Fibroblast of skin of right quadriceps (primary cell): ENCODE data around the gene CALU.

Experiments used
- DNase-seq: peaks from one replicate; pipeline ENCODE4 v3.0.0-alpha.2; 2013

CALU gene

GRCh38 chr7:128755075-128755818, 16.1 kb downstream of the CALU start:
- no peak for DNase-seq

GRCh38 chr7:128755819-128756476, 16.8 kb downstream of the CALU start:
- peak; percentile 96 for DNase-seq

- peak; percentile 45 for DNase-seq
These were observed 18.0 kb downstream of the CALU start for GRCh38 chr7:128757203-128757602.

- DNase-seq, result no peak
These were observed 19.4 kb downstream of the CALU start for GRCh38 chr7:128758553-128758952.

GRCh38 chr7:128759242-128759641, 20.1 kb downstream of the CALU start:
- no peak for DNase-seq

- DNase-seq, result no peak
These were observed 24.4 kb downstream of the CALU start for GRCh38 chr7:128763541-128763940.

- DNase-seq, result no peak
These were observed 28.4 kb downstream of the CALU start for GRCh38 chr7:128767475-128768110.

GRCh38 chr7:128770233-128770632, 31.1 kb downstream of the CALU start:
- no peak for DNase-seq

GRCh38 chr7:128773604-128774003, 34.4 kb downstream of the CALU start:
- no peak for DNase-seq

- no peak for DNase-seq
These were observed 35.0 kb downstream of the CALU start for GRCh38 chr7:128774029-128774689.

- no peak for DNase-seq
These were observed 35.8 kb downstream of the CALU start for GRCh38 chr7:128774921-128775320.

- DNase-seq, result no peak
These were observed 36.8 kb downstream of the CALU start, which contains the start of gene OPN1SW for GRCh38 chr7:128775744-128776474. TSS of gene OPN1SW (minus strand) at chr7:128775794. CDS start at chr7:128775781, 13 bp downstream.

GRCh38 chr7:128777156-128778123, 38.3 kb downstream of the CALU start:
- DNase-seq, result no peak

- DNase-seq, result no peak
These were observed 39.8 kb downstream of the CALU start for GRCh38 chr7:128778946-128779345.

GRCh38 chr7:128781126-128781525, 42.0 kb downstream of the CALU start:
- DNase-seq, result peak; percentile 86

GRCh38 chr7:128781851-128782250, 42.7 kb downstream of the CALU start:
- no peak for DNase-seq

GRCh38 chr7:128783143-128783861, 44.1 kb downstream of the CALU start:
- peak; percentile 90 for DNase-seq

- DNase-seq, result no peak
These were observed 46.6 kb downstream of the CALU start for GRCh38 chr7:128785738-128786137.

- DNase-seq, result no peak
These were observed 49.6 kb downstream of the CALU start for GRCh38 chr7:128788446-128789412.
